ENCODE measurements around the gene GRIN2A.

The GRIN2A gene

GRCh38 chr16:10182222-10183053, at the start of gene GRIN2A:
TSS of gene GRIN2A (minus strand) at chr16:10182428. CDS start at chr16:10180411, 2,017 bp downstream.
- DNase-seq: no peak

- no peak for DNase-seq
Measured at GRCh38 chr16:10231563-10231962, 49.3 kb upstream of the GRIN2A start.

GRCh38 chr16:10228779-10229178, 46.6 kb upstream of the GRIN2A start:
- DNase-seq: no peak

GRCh38 chr16:10226987-10227306, 44.7 kb upstream of the GRIN2A start:
- DNase-seq: no peak

- DNase-seq: no peak
Measured at GRCh38 chr16:10226141-10226986, 44.1 kb upstream of the GRIN2A start.

- no peak for DNase-seq
Measured at GRCh38 chr16:10225653-10226052, 43.4 kb upstream of the GRIN2A start.

- no peak for DNase-seq
Measured at GRCh38 chr16:10224850-10225249, 42.6 kb upstream of the GRIN2A start.

- no peak for DNase-seq
Measured at GRCh38 chr16:10220942-10221341, 38.7 kb upstream of the GRIN2A start.

GRCh38 chr16:10219742-10220141, 37.5 kb upstream of the GRIN2A start:
- DNase-seq: no peak

GRCh38 chr16:10218490-10219206, 36.4 kb upstream of the GRIN2A start:
- DNase-seq: no peak

GRCh38 chr16:10213748-10214147, 31.5 kb upstream of the GRIN2A start:
- no peak for DNase-seq

- no peak for DNase-seq
Measured at GRCh38 chr16:10210944-10211343, 28.7 kb upstream of the GRIN2A start.

GRCh38 chr16:10206865-10207264, 24.6 kb upstream of the GRIN2A start:
- DNase-seq: no peak

GRCh38 chr16:10206215-10206614, 24.0 kb upstream of the GRIN2A start:
- DNase-seq: no peak

GRCh38 chr16:10205688-10206087, 23.5 kb upstream of the GRIN2A start:
- no peak for DNase-seq

- DNase-seq: no peak
Measured at GRCh38 chr16:10202649-10203048, 20.4 kb upstream of the GRIN2A start.

- DNase-seq: no peak
Measured at GRCh38 chr16:10200637-10201586, 18.7 kb upstream of the GRIN2A start.

- no peak for DNase-seq
Measured at GRCh38 chr16:10196999-10197398, 14.8 kb upstream of the GRIN2A start.

- no peak for DNase-seq
Measured at GRCh38 chr16:10191096-10191495, 8.9 kb upstream of the GRIN2A start.

GRCh38 chr16:10189861-10190390, 7.7 kb upstream of the GRIN2A start:
- no peak for DNase-seq

- DNase-seq: no peak
Measured at GRCh38 chr16:10188236-10188635, 6.0 kb upstream of the GRIN2A start.

Measured in stimulated activated CD4-positive, alpha-beta T cell treated with anti-CD3 and anti-CD28 coated beads, Interleukin-1b, Interleukin-23, amount 100 ng/mL, for 48 hours (primary cell).